Adrenal gland (tissue), 12 donors: ENCODE data around the gene CNTNAP2. TPM values are rescaled to one million over a fixed set of nuclear protein-coding genes. Genes with fewer than 3 reads are reported as not detected.

ENCODE experiments used
- DNase-seq, 7 donors: peaks; one replicate each; pipeline ENCODE4 v3.0.0-alpha.2; 2019 to 2020
- H3K27ac ChIP-seq, 5 donors: fragments of 200-600 bp; sonication (generic) in 4 of 5; 1 replicate in 3 of 5; 2 replicates in 2 of 5; pipeline versions ENCODE4 v1.5.1 to v1.8.0; 2016 to 2020; ENCODE audit warnings: mild to moderate bottlenecking in 1 of 5
- H3K27me3 ChIP-seq: fragments of 200-600 bp; 2 replicates; pipeline ENCODE4 v1.8.0; 2021
- H3K36me3 ChIP-seq, 2 donors: fragments of 200-600 bp; replicated peaks in 1 of 2; 1 replicate in 1 of 2; 2 replicates in 1 of 2; pipeline versions ENCODE4 v1.5.1 to v1.8.0; 2018 to 2022
- H3K4me1 ChIP-seq, 2 donors: fragments of 200-600 bp; replicated peaks in 1 of 2; 1 replicate in 1 of 2; 2 replicates in 1 of 2; pipeline versions ENCODE4 v1.5.1 to v1.8.0; 2018 to 2021
- H3K4me3 ChIP-seq, 4 donors: fragments of 200-600 bp; sonication (generic) in 3 of 4; one replicate each; pipeline ENCODE4 v1.5.1; 2016 to 2018
- H3K9me3 ChIP-seq, 3 donors: fragments of 200-600 bp; sonication (generic) in 1 of 3; replicated peaks in 1 of 3; 1 replicate in 2 of 3; 2 replicates in 1 of 3; pipeline versions ENCODE4 v1.5.1 to v1.8.0; 2016 to 2021
- POLR2A ChIP-seq, 2 donors: fragments of 450-650 bp; IDR thresholded peaks; one replicate each; pipeline ENCODE4 v1.6.1; 2017; ENCODE audit warnings: antibody characterized with exemption in 2 of 2, mild to moderate bottlenecking in 2 of 2, moderate library complexity in 1 of 2
- WGBS, 4 donors: extraction: QIAGEN DNeasy Blood & Tissue Kit in 2 of 4; methylation state at CpG; one replicate each; pipeline versions ENCODE4 v1.1.5 to v1.1.7; 2013 to 2017; 5-methylcytosine and 5-hydroxymethylcytosine counted together
- intact Hi-C, 2 donors: fragments of 100-400 bp; cut with DNase I; formaldehyde crosslinking; loops; one replicate each; pipeline versions ENCODE4 v1.14.1 to v1.15.0; 2022 to 2023
- polyA plus RNA-seq, 3 donors: library from polyadenylated mRNA; stranded (reverse); fragments of 200-250 nt in 2 of 3; fragments of 350-450 nt in 1 of 3; fragmentation: Illumina TruSeq in 1 of 3; extraction: RNeasy Lipid Tissue Mini Kit (QIAGEN cat#74804) in 1 of 3; gene quantifications; one replicate each; pipeline ENCODE4 v1.2.3, GENCODE V29; 2013 to 2014
- total RNA-seq, 9 donors: library from RNA; depleted of rRNA in 4 of 9; stranded (reverse); fragments of >200 nt in 4 of 9; fragments of 120-200 nt in 1 of 9; fragmentation: NEBNext Ultra II Directional in 1 of 9; extraction: Animal tissue kit (Norgen Biotek cat#: 25700) in 1 of 9; gene quantifications; one replicate each; pipeline versions ENCODE4 v1.1.0 to v1.2.4, GENCODE V29; 2013 to 2023
- TF ChIP-seq, protein P1 (sequence below), 6 experiments: fragments of 450-650 bp in 4 of 6; fragments of 200-600 bp in 2 of 6; sonication (generic) in 1 of 6; IDR thresholded peaks; 1 replicate in 5 of 6; 2 replicates in 1 of 6; pipeline versions ENCODE4 v1.5.1 to v1.8.0; 2016 to 2021; ENCODE audit warnings: antibody characterized with exemption in 6 of 6, mild to moderate bottlenecking in 2 of 6, moderate library complexity in 1 of 6
- donor health status: healthy with polysubstance abuse.
- donor health status: Bipolar disorder and iron deficiency.
- donor health status: DM: yes; HTN: yes; CAD: no.
- donor health status: DM: no; HTN: no; CAD: no.
- donor health status: DM: no; HTN: no; CAD: no.
- donor health status: DM: yes; HTN: yes; CAD: no.

Gene CNTNAP2
- total and polyA plus RNA-seq, 12 donors: 0.14 to 6.3 (median 1.8) TPM; not detected in 2

DNA sequence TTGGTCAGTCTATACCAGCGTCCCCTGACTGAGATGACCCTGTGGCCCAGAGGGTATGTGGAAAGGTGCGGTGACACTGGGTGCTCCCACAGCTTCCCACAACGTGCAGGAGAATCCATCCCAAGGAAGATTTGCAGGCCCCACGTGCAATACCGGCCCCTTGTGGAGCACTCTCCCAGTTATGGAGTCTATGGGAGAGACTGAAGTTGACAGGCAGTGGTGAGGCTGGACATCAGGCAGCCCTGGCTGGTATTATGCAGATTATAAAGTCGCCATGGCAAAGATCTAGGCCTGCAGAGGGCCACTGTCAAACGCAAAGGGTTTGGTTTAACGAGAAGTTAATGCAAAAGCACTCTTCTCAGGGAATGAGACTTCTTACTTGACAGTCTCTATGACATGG is 2039.2 kb downstream of the CNTNAP2 start:
- peaks cover 4 to 14% of the 10 kb centered on the region in 2 donors for H3K4me1 ChIP-seq
- intact Hi-C loops: no loop called here
- no peak for DNase-seq
- H3K36me3 ChIP-seq: no peaks in the 10 kb centered on the region
- no peak overlapping the region for H3K27ac ChIP-seq
- 90 to 95% (median 92%) methylated on average over 8 of the region's 8 CpGs for WGBS, 4 donors
- H3K27me3 ChIP-seq: no peaks in the 10 kb centered on the region
- no peak overlapping the region for H3K4me3 ChIP-seq
- no peaks in the 10 kb centered on the region for H3K9me3 ChIP-seq
- TF ChIP-seq POLR2A (IDR thresholded peaks at IDR 0.05): no peak
- TF ChIP-seq, protein P1, sequence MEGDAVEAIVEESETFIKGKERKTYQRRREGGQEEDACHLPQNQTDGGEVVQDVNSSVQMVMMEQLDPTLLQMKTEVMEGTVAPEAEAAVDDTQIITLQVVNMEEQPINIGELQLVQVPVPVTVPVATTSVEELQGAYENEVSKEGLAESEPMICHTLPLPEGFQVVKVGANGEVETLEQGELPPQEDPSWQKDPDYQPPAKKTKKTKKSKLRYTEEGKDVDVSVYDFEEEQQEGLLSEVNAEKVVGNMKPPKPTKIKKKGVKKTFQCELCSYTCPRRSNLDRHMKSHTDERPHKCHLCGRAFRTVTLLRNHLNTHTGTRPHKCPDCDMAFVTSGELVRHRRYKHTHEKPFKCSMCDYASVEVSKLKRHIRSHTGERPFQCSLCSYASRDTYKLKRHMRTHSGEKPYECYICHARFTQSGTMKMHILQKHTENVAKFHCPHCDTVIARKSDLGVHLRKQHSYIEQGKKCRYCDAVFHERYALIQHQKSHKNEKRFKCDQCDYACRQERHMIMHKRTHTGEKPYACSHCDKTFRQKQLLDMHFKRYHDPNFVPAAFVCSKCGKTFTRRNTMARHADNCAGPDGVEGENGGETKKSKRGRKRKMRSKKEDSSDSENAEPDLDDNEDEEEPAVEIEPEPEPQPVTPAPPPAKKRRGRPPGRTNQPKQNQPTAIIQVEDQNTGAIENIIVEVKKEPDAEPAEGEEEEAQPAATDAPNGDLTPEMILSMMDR (IDR thresholded peaks at IDR 0.05): no peak

DNA sequence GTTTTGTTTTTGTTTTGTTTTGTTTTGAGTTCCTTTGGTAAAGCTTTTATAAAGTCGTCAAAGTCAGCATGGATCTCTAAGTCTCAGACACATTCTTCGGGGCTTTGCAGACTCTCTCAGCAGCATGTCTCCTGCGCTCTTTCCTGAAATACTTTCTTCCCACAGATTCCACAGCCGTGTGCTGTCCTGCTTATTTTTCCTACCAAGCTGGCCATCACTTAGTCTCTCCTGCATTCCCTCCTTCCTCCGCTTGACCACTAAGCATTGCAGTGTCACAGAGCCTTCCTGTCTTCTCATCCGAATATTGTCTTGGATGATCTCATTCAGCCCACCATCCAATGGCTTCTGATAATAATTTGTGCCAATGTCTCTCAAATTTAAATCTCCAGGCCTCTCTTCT is 2039.6 kb downstream of the CNTNAP2 start:
- no peak for DNase-seq
- no peaks in the 10 kb centered on the region for H3K36me3 ChIP-seq
- H3K9me3 ChIP-seq: no peaks in the 10 kb centered on the region
- peaks cover 4 to 14% of the 10 kb centered on the region in 2 donors for H3K4me1 ChIP-seq
- intact Hi-C loops: no loop called here
- 86 to 90% (median 89%) methylated on average over 6 of the region's 6 CpGs for WGBS, 4 donors
- TF ChIP-seq POLR2A (IDR thresholded peaks at IDR 0.05): no peak
- TF ChIP-seq, protein P1 (IDR thresholded peaks at IDR 0.05): no peak
- no peak overlapping the region for H3K4me3 ChIP-seq
- H3K27ac ChIP-seq: no peak overlapping the region
- H3K27me3 ChIP-seq: no peaks in the 10 kb centered on the region

DNA sequence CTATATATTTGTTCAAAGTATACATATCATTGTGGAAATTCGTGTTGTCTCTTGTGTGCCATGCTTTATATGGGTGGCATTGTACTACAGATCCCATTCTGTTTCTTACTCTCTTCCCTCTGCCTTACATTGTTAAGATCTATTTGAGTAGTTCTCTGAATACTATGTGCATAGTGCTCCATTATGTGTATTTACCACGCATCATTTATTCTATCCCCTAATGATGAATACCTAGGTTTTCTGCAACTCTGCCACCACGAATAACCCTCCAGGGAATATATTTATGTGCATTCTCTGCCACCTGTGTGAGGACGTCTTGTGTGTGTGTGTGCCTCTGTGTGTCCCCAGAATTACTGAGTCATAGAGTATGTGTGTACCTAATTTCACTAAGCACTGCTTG is 2042.7 kb downstream of the CNTNAP2 start:
- H3K4me3 ChIP-seq: no peak overlapping the region
- no peak overlapping the region for H3K27ac ChIP-seq
- H3K9me3 ChIP-seq: no peaks in the 10 kb centered on the region
- TF ChIP-seq POLR2A (IDR thresholded peaks at IDR 0.05): no peak
- TF ChIP-seq, protein P1 (IDR thresholded peaks at IDR 0.05): no peak
- no peaks in the 10 kb centered on the region for H3K27me3 ChIP-seq
- no peaks in the 10 kb centered on the region for H3K36me3 ChIP-seq
- H3K4me1 ChIP-seq: no peaks in the 10 kb centered on the region
- DNase-seq: no peak
- WGBS, 4 donors: 71 to 79% (median 75%) methylated on average over 4 of the region's 4 CpGs
- intact Hi-C loops: no loop called here

DNA sequence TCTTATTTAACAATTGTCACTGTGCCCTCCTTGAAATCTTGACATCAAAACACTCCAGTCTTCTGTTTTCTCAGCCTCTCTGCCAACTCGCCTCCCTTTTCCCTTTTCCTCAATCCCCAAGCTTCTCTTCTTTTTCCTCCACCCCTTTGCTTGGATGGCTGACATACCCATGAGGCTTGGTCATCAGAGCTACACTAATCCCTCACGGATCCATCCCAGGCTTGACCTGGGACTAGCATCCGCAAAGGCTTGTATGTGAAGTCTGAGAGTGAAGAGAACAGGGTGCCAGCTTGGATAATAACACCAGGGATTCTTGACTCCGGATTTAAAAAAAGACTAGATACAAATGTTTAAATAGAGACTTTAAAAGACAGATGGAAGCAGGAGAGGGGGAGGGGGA is 2045.2 kb downstream of the CNTNAP2 start:
- no peaks in the 10 kb centered on the region for H3K4me1 ChIP-seq
- intact Hi-C loops: no loop called here
- H3K36me3 ChIP-seq: no peaks in the 10 kb centered on the region
- 77 to 88% (median 81%) methylated on average over 4 of the region's 4 CpGs for WGBS, 4 donors
- no peak overlapping the region for H3K27ac ChIP-seq
- no peak for DNase-seq
- no peaks in the 10 kb centered on the region for H3K9me3 ChIP-seq
- no peak overlapping the region for H3K4me3 ChIP-seq
- H3K27me3 ChIP-seq: no peaks in the 10 kb centered on the region
- no peak for TF ChIP-seq POLR2A (IDR thresholded peaks at IDR 0.05)
- TF ChIP-seq, protein P1 (IDR thresholded peaks at IDR 0.05): no peak
